Measurements from ENCODE around the gene GIPR. TPM values are rescaled to one million over a fixed set of nuclear protein-coding genes. Genes with fewer than 3 reads are reported as not detected.

Gene GIPR
- total RNA-seq, 4 donors from 2014 or later = 0.98 to 2.4 TPM; not detected in 2

DNA sequence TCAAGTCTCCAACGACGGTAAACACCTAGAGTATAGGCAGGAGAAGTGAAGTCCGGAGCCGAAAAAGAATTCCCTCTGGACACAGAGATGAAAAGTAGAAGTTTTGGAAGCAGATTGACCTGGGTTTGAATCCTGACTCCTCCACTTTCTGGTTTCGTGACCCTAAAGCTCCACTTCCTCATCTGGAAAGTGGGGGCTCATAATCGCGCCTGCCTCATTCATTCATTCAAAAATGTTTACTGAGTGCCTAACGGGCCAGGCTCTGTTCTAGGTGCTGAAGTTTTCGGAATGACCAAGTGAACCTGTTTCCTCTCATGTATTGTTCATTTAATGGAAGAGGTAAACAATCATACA lies 21.7 kb upstream of the GIPR start:
- TF ChIP-seq, protein P1, sequence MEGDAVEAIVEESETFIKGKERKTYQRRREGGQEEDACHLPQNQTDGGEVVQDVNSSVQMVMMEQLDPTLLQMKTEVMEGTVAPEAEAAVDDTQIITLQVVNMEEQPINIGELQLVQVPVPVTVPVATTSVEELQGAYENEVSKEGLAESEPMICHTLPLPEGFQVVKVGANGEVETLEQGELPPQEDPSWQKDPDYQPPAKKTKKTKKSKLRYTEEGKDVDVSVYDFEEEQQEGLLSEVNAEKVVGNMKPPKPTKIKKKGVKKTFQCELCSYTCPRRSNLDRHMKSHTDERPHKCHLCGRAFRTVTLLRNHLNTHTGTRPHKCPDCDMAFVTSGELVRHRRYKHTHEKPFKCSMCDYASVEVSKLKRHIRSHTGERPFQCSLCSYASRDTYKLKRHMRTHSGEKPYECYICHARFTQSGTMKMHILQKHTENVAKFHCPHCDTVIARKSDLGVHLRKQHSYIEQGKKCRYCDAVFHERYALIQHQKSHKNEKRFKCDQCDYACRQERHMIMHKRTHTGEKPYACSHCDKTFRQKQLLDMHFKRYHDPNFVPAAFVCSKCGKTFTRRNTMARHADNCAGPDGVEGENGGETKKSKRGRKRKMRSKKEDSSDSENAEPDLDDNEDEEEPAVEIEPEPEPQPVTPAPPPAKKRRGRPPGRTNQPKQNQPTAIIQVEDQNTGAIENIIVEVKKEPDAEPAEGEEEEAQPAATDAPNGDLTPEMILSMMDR (IDR thresholded peaks at IDR 0.05) = no peak
- TF ChIP-seq POLR2A (IDR thresholded peaks at IDR 0.05) = no peak
- no peak for TF ChIP-seq EP300 (IDR thresholded peaks at IDR 0.05)
- WGBS, 2 donors = 5 to 13% methylated on average over 8 to 9 of the region's 9 CpGs
- Histone ChIP-seq H3K36me3 (no peaks in the 10 kb centered on the region), H3K4me1 (peaks cover 0 to 40% (median 25%) of the 10 kb centered on the region in 4 donors), H3K9me3 (no peaks in the 10 kb centered on the region), H3K27me3 (peaks cover 0 to 44% of the 10 kb centered on the region in 2 donors), H3K27ac (no peak overlapping the region), H3K4me3 (peak overlapping the region in 2 of 4 donors; percentile 34 to 39)
- no peak for DNase-seq (ENCODE audit: low spot score in 2 of 2)

DNA sequence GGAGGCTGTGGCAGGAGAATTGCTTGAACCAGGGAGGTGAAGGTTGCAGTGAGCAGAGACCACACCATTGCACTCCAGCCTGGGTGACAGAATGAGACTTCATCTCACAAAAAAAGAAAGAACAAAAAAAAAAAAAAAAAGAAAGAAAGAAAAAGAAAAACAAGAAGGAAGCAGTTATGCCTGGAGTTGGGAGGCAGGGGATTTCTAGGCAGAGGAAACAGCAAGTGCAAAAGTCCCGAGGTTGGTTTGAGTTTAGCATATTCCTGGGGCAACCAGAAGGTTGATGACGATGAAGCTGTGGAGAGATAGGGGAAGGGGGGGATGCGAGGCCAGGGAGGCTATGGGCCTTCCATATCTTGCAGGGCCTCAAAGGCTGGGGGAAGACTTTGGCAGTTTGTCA lies 17.3 kb upstream of the GIPR start:
- no peak for TF ChIP-seq POLR2A (IDR thresholded peaks at IDR 0.05)
- H3K4me1 ChIP-seq = peaks cover 0 to 7% (median 6%) of the 10 kb centered on the region in 4 donors
- H3K9me3 ChIP-seq = no peaks in the 10 kb centered on the region
- no peak overlapping the region for H3K27ac ChIP-seq
- peaks cover 0 to 18% of the 10 kb centered on the region in 2 donors for H3K27me3 ChIP-seq
- H3K36me3 ChIP-seq = no peaks in the 10 kb centered on the region
- no peak overlapping the region for H3K4me3 ChIP-seq
- WGBS, 2 donors = 68 to 70% methylated on average over 3 of the region's 3 CpGs
- no peak for DNase-seq (ENCODE audit: low spot score in 2 of 2)

DNA sequence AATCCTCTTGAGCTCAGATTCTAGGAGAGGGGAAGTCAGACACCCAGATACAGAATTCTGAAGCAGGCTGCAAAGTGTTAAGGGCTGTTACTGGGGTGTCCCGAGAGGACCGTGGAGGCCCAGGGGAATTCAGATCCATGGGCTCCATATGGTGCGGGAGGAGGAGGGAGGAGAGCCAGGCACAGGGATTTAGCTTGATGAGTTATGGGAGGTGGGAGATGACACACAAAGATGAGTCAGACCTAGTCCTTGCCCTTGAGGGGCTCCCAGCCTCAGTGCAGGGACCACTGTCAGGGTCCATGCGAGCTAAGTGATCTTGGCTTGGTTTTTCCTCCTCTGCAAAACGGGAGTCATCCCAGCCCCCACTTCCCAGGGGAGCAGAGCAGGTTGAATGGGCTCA lies 14.4 kb upstream of the GIPR start:
- TF ChIP-seq EP300 (IDR thresholded peaks at IDR 0.05) = no peak
- TF ChIP-seq, protein P1 (IDR thresholded peaks at IDR 0.05) = no peak
- no peak for TF ChIP-seq POLR2A (IDR thresholded peaks at IDR 0.05)
- H3K4me3 ChIP-seq = no peak overlapping the region
- WGBS, 2 donors = 41 to 46% methylated on average over 5 of the region's 5 CpGs
- DNase-seq (ENCODE audit: low spot score in 2 of 2) = no peak
- no peaks in the 10 kb centered on the region for H3K36me3 ChIP-seq
- H3K27ac ChIP-seq = no peak overlapping the region
- H3K9me3 ChIP-seq = no peaks in the 10 kb centered on the region
- H3K4me1 ChIP-seq = no peaks in the 10 kb centered on the region
- peaks cover 0 to 18% of the 10 kb centered on the region in 2 donors for H3K27me3 ChIP-seq

DNA sequence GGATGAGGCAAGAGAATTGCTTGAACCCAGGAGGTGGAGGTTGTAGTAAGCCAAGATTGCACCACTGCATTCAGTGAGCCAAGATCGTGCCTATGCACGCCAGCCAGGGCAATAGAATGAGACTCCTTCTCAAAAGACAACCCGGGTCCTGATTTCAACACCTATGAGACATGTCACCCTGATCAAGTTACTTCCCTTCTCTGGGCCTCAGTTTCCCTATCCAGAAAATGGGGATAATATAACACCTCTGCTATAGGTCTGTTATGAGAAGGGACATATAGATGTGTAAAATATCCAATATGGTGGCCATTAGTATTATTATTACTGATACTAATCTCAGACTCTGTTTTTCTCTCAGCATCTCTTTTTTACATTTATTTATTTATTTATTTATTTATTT lies 12.9 kb upstream of the GIPR start:
- no peak overlapping the region for H3K27ac ChIP-seq
- H3K27me3 ChIP-seq = peaks cover 0 to 21% of the 10 kb centered on the region in 2 donors
- H3K9me3 ChIP-seq = no peaks in the 10 kb centered on the region
- H3K4me1 ChIP-seq = no peaks in the 10 kb centered on the region
- TF ChIP-seq POLR2A (IDR thresholded peaks at IDR 0.05) = no peak
- TF ChIP-seq EP300 (IDR thresholded peaks at IDR 0.05) = no peak
- no peak for DNase-seq (ENCODE audit: low spot score in 2 of 2)
- H3K4me3 ChIP-seq = no peak overlapping the region
- WGBS, 2 donors = 79 to 94% methylated on average over 3 of the region's 3 CpGs
- H3K36me3 ChIP-seq = no peaks in the 10 kb centered on the region

DNA sequence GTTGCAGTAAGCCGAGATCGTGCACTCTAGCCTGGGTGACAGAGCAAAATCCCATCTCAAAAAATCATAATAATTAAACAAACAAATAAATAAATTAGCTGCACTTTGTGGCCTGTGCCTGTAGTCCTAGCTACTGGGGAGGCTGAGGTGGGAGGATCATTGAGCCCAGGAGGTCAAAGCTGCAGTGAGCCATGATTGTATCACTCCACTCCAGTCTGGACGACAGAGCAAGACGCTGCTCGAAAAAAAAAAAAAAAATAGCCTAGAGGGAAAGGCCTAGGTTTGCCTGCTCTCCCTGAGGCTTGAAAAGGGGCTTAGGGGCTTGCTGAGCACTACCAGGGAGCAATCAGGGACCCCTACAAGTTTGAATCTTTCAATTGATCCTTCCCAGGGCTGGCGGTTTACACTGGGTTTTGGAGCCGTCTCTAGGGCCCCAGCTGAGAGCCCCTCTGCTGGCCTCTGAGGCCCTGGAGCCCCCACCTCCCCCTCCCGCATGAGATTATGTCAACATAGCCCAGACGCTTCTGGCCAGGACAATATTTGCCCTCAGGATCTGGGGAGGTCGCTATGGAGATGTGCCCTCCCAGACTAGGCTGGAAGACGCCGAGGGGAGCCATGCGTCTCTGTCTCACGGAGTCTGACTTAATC lies 10.4 kb upstream of the GIPR start:
- no peak for TF ChIP-seq EP300 (IDR thresholded peaks at IDR 0.05)
- TF ChIP-seq, protein P1 (IDR thresholded peaks at IDR 0.05) = no peak
- TF ChIP-seq POLR2A (IDR thresholded peaks at IDR 0.05) = no peak
- no peak overlapping the region for H3K27ac ChIP-seq
- no peak overlapping the region for H3K4me3 ChIP-seq
- no peaks in the 10 kb centered on the region for H3K36me3 ChIP-seq
- WGBS, 2 donors = 33% methylated on average over 11 to 14 of the region's 14 CpGs
- DNase-seq (ENCODE audit: low spot score in 2 of 2) = no peak
- H3K9me3 ChIP-seq = no peaks in the 10 kb centered on the region
- H3K4me1 ChIP-seq = no peaks in the 10 kb centered on the region
- H3K27me3 ChIP-seq = peaks cover 0 to 39% of the 10 kb centered on the region in 2 donors

DNA sequence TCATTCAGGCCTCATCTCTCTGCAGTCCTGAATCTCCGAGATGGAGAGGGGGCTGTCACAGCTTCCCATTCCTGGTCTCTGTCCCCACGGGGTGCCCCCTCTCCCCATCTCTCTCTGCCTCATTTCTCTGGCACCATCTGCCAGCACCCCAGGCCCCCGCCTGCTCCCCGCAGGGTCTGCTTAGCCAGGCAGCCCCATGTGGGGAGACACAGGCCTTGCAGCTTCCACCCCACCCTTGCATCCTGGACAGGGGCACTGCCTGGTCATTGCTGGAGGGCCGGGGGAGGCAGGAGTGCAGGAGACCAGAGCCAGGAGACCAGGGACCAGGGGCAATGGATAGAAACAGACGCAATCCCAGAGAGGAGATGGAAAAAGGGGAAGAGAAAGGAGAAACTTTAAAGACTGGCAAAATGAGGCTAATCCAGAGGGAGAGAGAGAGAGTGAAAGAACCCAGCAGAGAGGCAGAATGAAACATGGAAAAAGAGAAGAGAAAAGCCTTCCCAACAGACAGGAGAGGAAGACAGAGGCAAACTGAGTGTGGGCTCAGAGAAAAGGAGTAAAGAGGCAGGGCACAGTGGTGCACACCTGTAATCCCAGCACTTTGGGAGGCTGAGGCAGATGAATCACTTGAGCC lies 8.8 kb upstream of the GIPR start:
- no peak for DNase-seq (ENCODE audit: low spot score in 2 of 2)
- Histone ChIP-seq H3K4me1 (no peaks in the 10 kb centered on the region), H3K36me3 (no peaks in the 10 kb centered on the region), H3K9me3 (no peaks in the 10 kb centered on the region), H3K4me3 (no peak overlapping the region), H3K27ac (no peak overlapping the region), H3K27me3 (peaks cover 0 to 51% of the 10 kb centered on the region in 2 donors)
- WGBS, 2 donors = 71 to 79% methylated on average over 6 of the region's 6 CpGs
- no peak for TF ChIP-seq EP300 (IDR thresholded peaks at IDR 0.05)
- TF ChIP-seq, protein P1 (IDR thresholded peaks at IDR 0.05) = no peak
- TF ChIP-seq POLR2A (IDR thresholded peaks at IDR 0.05) = no peak

Data from tibial nerve (tissue), 4 donors.